WTC11 (cell line): Measurements from ENCODE around the gene EYS.

Source experiments
- ATF2 ChIP-seq: sonication (generic); formaldehyde crosslinking; IDR thresholded peaks from 2 replicates; pipeline ENCODE4 v1.8.1; 2022; ENCODE audit warnings: low read depth, missing genetic modification reagents, borderline replicate concordance
- CREB1 ChIP-seq: sonication (generic); formaldehyde crosslinking; IDR thresholded peaks from 2 replicates; pipeline ENCODE4 v1.8.0; 2023; ENCODE audit warnings: mild to moderate bottlenecking, missing genetic modification reagents
- CREM ChIP-seq: sonication (generic); formaldehyde crosslinking; IDR thresholded peaks from 2 replicates; pipeline ENCODE4 v1.8.1; 2022; ENCODE audit warnings: mild to moderate bottlenecking, missing genetic modification reagents, moderate library complexity
- CTCF ChIP-seq: fragments of 200-600 bp; IDR thresholded peaks from 2 replicates; pipeline ENCODE4 v1.8.0; 2022; ENCODE audit warnings: antibody characterized with exemption
- FOXJ3 ChIP-seq: sonication (generic); formaldehyde crosslinking; IDR thresholded peaks from 2 replicates; pipeline ENCODE4 v1.9.0; 2021; ENCODE audit warnings: missing genetic modification reagents, mild to moderate bottlenecking, borderline replicate concordance
- FOXP4 ChIP-seq: sonication (generic); formaldehyde crosslinking; IDR thresholded peaks from 2 replicates; pipeline ENCODE4 v1.8.0; 2022; ENCODE audit warnings: mild to moderate bottlenecking, missing genetic modification reagents
- JUN ChIP-seq: sonication (generic); formaldehyde crosslinking; IDR thresholded peaks from 2 replicates; pipeline ENCODE4 v1.8.0; 2023; ENCODE audit warnings: mild to moderate bottlenecking, missing genetic modification reagents
- MLX ChIP-seq: sonication (generic); formaldehyde crosslinking; IDR thresholded peaks from 2 replicates; pipeline ENCODE4 v1.8.1; 2023; ENCODE audit warnings: mild to moderate bottlenecking, missing genetic modification reagents, moderate library complexity
- PRRX2 ChIP-seq: fragments of 250-450 bp; sonication (Bioruptor Pico); IDR thresholded peaks from 2 replicates; pipeline ENCODE4 v1.8.0; 2021; ENCODE audit warnings: mild to moderate bottlenecking
- ZNF232 ChIP-seq: sonication (generic); formaldehyde crosslinking; IDR thresholded peaks from 2 replicates; pipeline ENCODE4 v1.8.0; 2022; ENCODE audit warnings: mild to moderate bottlenecking, missing genetic modification reagents

GRCh38 chr6:64792534-64792933 lies 914.5 kb downstream of the EYS start:
- TF ChIP-seq CTCF (no peak), ATF2 (no peak), CREB1 (no peak), JUN (CRISPR knock-in tag) (no peak), FOXJ3 (no peak), FOXP4 (no peak), PRRX2 (no peak), MLX (no peak), CREM (CRISPR knock-in tag) (no peak), ZNF232 (no peak)
